PC-3 (cell line): Measurements from ENCODE around the gene AKAP6.

Source experiments
- EZH2 ChIP-seq: fragments of 300-600 bp; sonication (generic); IDR thresholded peaks from one replicate; pipeline ENCODE4 v1.6.1; 2017; ENCODE audit warnings: antibody characterized with exemption, mild to moderate bottlenecking, low read length; ENCODE audit not compliant: unreplicated experiment
- TF ChIP-seq, protein P1 (sequence below): fragments of 300-600 bp; sonication (generic); conservative IDR thresholded peaks from 2 replicates; pipeline ENCODE4 v1.5.1; 2017; ENCODE audit warnings: antibody characterized with exemption, low read depth, mild to moderate bottlenecking, low read length

DNA sequence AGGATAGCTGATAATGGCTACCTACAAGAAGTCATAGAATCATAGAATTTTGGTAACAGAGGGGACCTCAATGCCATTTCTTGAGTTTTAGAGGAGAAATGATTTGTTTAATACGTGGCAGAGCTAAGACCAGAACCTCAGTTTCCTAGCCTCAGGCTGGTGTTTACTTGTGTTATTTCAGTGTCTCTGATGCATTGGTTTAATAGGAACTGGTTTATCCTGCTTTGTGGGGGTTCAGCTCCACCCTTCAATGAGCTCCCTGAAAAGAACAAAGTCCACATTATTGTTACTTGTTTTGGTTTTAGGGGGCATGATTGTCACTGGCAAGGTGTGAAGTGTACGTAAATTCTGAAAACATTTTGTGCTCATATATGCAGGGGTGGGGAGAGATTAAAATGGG lies 55.4 kb downstream of the AKAP6 start:
- TF ChIP-seq, protein P1, sequence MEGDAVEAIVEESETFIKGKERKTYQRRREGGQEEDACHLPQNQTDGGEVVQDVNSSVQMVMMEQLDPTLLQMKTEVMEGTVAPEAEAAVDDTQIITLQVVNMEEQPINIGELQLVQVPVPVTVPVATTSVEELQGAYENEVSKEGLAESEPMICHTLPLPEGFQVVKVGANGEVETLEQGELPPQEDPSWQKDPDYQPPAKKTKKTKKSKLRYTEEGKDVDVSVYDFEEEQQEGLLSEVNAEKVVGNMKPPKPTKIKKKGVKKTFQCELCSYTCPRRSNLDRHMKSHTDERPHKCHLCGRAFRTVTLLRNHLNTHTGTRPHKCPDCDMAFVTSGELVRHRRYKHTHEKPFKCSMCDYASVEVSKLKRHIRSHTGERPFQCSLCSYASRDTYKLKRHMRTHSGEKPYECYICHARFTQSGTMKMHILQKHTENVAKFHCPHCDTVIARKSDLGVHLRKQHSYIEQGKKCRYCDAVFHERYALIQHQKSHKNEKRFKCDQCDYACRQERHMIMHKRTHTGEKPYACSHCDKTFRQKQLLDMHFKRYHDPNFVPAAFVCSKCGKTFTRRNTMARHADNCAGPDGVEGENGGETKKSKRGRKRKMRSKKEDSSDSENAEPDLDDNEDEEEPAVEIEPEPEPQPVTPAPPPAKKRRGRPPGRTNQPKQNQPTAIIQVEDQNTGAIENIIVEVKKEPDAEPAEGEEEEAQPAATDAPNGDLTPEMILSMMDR = no peak
- no peak for TF ChIP-seq EZH2
